Measurements from ENCODE around the gene XPNPEP3.
"Not testable (repeated sequence)": the region's sequence is repeated elsewhere in the genome, so short reads cannot be mapped to it uniquely, and the experiment has no call there.

Gene XPNPEP3

GRCh38 chr22:40838486-40838885 lies 18.5 kb upstream of the XPNPEP3 start:
- no peak for TF ChIP-seq CTCF (conservative IDR thresholded peaks at IDR 0.05; ENCODE audit: control insufficient read depth, insufficient read depth, low read depth, low read length)
- H3K4me3 ChIP-seq (ENCODE audit: control insufficient read depth, low read depth, low read length): no peak overlapping the region
- DNase-seq (ENCODE audit: low read depth): no peak

GRCh38 chr22:40844951-40845350 lies 12.0 kb upstream of the XPNPEP3 start:
- no peak overlapping the region for H3K4me3 ChIP-seq (ENCODE audit: control insufficient read depth, low read depth, low read length)
- no peak for DNase-seq (ENCODE audit: low read depth)
- TF ChIP-seq CTCF (conservative IDR thresholded peaks at IDR 0.05; ENCODE audit: control insufficient read depth, insufficient read depth, low read depth, low read length): no peak

GRCh38 chr22:40845816-40846215 lies 11.1 kb upstream of the XPNPEP3 start:
- not testable (repeated sequence) for DNase-seq (ENCODE audit: low read depth); H3K4me3 ChIP-seq (ENCODE audit: control insufficient read depth, low read depth, low read length)

GRCh38 chr22:40853333-40853732 lies 3.6 kb upstream of the XPNPEP3 start:
- no peak overlapping the region for H3K4me3 ChIP-seq (ENCODE audit: control insufficient read depth, low read depth, low read length)
- no peak for DNase-seq (ENCODE audit: low read depth)
- TF ChIP-seq CTCF (conservative IDR thresholded peaks at IDR 0.05; ENCODE audit: control insufficient read depth, insufficient read depth, low read depth, low read length): no peak

GRCh38 chr22:40853961-40854360 lies 3.0 kb upstream of the XPNPEP3 start:
- H3K4me3 ChIP-seq (ENCODE audit: control insufficient read depth, low read depth, low read length): peak overlapping the region; percentile 20
- no peak for TF ChIP-seq CTCF (conservative IDR thresholded peaks at IDR 0.05; ENCODE audit: control insufficient read depth, insufficient read depth, low read depth, low read length)
- peak; percentile 40 for DNase-seq (ENCODE audit: low read depth)

- peak; percentile 63 for DNase-seq (ENCODE audit: low read depth)
- no peak for TF ChIP-seq CTCF (conservative IDR thresholded peaks at IDR 0.05; ENCODE audit: control insufficient read depth, insufficient read depth, low read depth, low read length)
- H3K4me3 ChIP-seq (ENCODE audit: control insufficient read depth, low read depth, low read length): peak overlapping the region; percentile 99
Measured at GRCh38 chr22:40855071-40855978, 1.6 kb upstream of the XPNPEP3 start.

- TF ChIP-seq CTCF (conservative IDR thresholded peaks at IDR 0.05; ENCODE audit: control insufficient read depth, insufficient read depth, low read depth, low read length): no peak
- DNase-seq (ENCODE audit: low read depth): peak; percentile 24
Measured at GRCh38 chr22:40855979-40856512, 902 bp upstream of the XPNPEP3 start.

More at GRCh38 chr22:40855979-40856512, 902 bp upstream of the XPNPEP3 start:
- peak overlapping the region; percentile 99 for H3K4me3 ChIP-seq (ENCODE audit: control insufficient read depth, low read depth, low read length)
